Esophagus muscularis mucosa (tissue), 4 donors: ENCODE results near the gene WWOX. TPM values are rescaled to one million over a fixed set of nuclear protein-coding genes. Genes with fewer than 3 reads are reported as not detected.

ENCODE experiments used
- DNase-seq: peaks from one replicate; pipeline ENCODE4 v3.0.0-alpha.2; 2017; ENCODE audit errors: extremely low spot score
- H3K27ac ChIP-seq, 4 donors: fragments of 200-600 bp; sonication (generic); replicated peaks in 1 of 4; 1 replicate in 3 of 4; 2 replicates in 1 of 4; pipeline ENCODE4 v1.5.1; 2016 to 2019; ENCODE audit warnings: mild to moderate bottlenecking in 1 of 4
- H3K27me3 ChIP-seq, 4 donors: fragments of 200-600 bp; sonication (generic); one replicate each; pipeline versions ENCODE4 v1.5.1 to v1.6.0; 2016 to 2019
- H3K36me3 ChIP-seq, 4 donors: fragments of 200-600 bp; sonication (generic); one replicate each; pipeline ENCODE4 v1.5.1; 2016 to 2019
- H3K4me1 ChIP-seq, 4 donors: fragments of 200-600 bp; sonication (generic); one replicate each; pipeline ENCODE4 v1.5.1; 2016 to 2019
- H3K4me3 ChIP-seq, 4 donors: fragments of 200-600 bp; sonication (generic); 1 replicate in 2 of 4; 2 replicates in 2 of 4; pipeline ENCODE4 v1.5.1; 2016 to 2019; ENCODE audit warnings: mild to moderate bottlenecking in 4 of 4, moderate library complexity in 1 of 4
- H3K9me3 ChIP-seq, 4 donors: fragments of 200-600 bp; sonication (generic); 1 replicate in 3 of 4; 2 replicates in 1 of 4; pipeline ENCODE4 v1.5.1; 2016 to 2019
- CTCF ChIP-seq, 3 experiments: fragments of 200-600 bp in 2 of 3; fragments of 450-650 bp in 1 of 3; sonication (generic) in 2 of 3; IDR thresholded peaks; one replicate each; pipeline ENCODE4 v1.5.1; 2017 to 2019; ENCODE audit warnings: antibody characterized with exemption in 3 of 3, mild to moderate bottlenecking in 2 of 3, moderate library complexity in 1 of 3
- EP300 ChIP-seq: sonication (generic); formaldehyde crosslinking; IDR thresholded peaks from one replicate; pipeline ENCODE4 v1.6.1; 2017; ENCODE audit warnings: antibody characterized with exemption
- POLR2A ChIP-seq: fragments of 450-650 bp; IDR thresholded peaks from one replicate; pipeline ENCODE4 v1.6.1; 2017; ENCODE audit warnings: antibody characterized with exemption, moderate library complexity, mild to moderate bottlenecking, low read depth
- POLR2AphosphoS5 ChIP-seq, 2 donors: sonication (generic); formaldehyde crosslinking; IDR thresholded peaks; one replicate each; pipeline ENCODE4 v1.6.1; 2017; ENCODE audit warnings: antibody characterized with exemption in 2 of 2
- WGBS: methylation state at CpG from one replicate; pipeline ENCODE4 v1.1.5; 2018; 5-methylcytosine and 5-hydroxymethylcytosine counted together
- intact Hi-C: fragments of 100-400 bp; cut with DNase I; formaldehyde crosslinking; loops from one replicate; pipeline ENCODE4 v1.15.1; 2023
- total RNA-seq, 4 donors: library from RNA; depleted of rRNA; stranded (reverse); fragments of >200 nt; gene quantifications; one replicate each; pipeline versions ENCODE4 v1.1.0 to v1.2.1, GENCODE V29; 2016

The WWOX gene
- total RNA-seq, 4 donors from 2014 or later: 14.4 to 27.8 (median 15.4) TPM

- no peak overlapping the region for H3K4me3 ChIP-seq
- H3K27me3 ChIP-seq: no peaks in the 10 kb centered on the region
- DNase-seq: no peak
- intact Hi-C loops: no loop called here
- TF ChIP-seq POLR2A: no peak
- no peak for TF ChIP-seq CTCF (IDR thresholded peaks at IDR 0.05)
- TF ChIP-seq POLR2AphosphoS5 (IDR thresholded peaks at IDR 0.05): no peak
- no peak for TF ChIP-seq EP300
- H3K36me3 ChIP-seq: no peaks in the 10 kb centered on the region
- H3K27ac ChIP-seq: no peak overlapping the region
- peaks cover 0 to 1% (median under 1%) of the 10 kb centered on the region in 4 donors for H3K9me3 ChIP-seq
- peaks cover 0 to 8% (median 4%) of the 10 kb centered on the region in 4 donors for H3K4me1 ChIP-seq
- WGBS: 80% methylated on average over 9 of the region's 9 CpGs
Measured at GRCh38 chr16:78988361-78988969, 889.0 kb downstream of the WWOX start.

GRCh38 chr16:78990309-78990701, 890.9 kb downstream of the WWOX start:
- WGBS: 38% methylated on average over 4 of the region's 5 CpGs
- intact Hi-C loops: no loop called here
- no peak for DNase-seq
- no peak overlapping the region for H3K27ac ChIP-seq
- TF ChIP-seq EP300: no peak
- no peak for TF ChIP-seq POLR2AphosphoS5 (IDR thresholded peaks at IDR 0.05)
- TF ChIP-seq POLR2A: no peak
- no peak for TF ChIP-seq CTCF (IDR thresholded peaks at IDR 0.05)
- H3K9me3 ChIP-seq: no peaks in the 10 kb centered on the region
- H3K4me1 ChIP-seq: peaks cover 0 to 8% (median 2%) of the 10 kb centered on the region in 4 donors
- H3K27me3 ChIP-seq: no peaks in the 10 kb centered on the region
- no peaks in the 10 kb centered on the region for H3K36me3 ChIP-seq
- H3K4me3 ChIP-seq: no peak overlapping the region

- Histone ChIP-seq H3K4me3 (no peak overlapping the region), H3K9me3 (no peaks in the 10 kb centered on the region), H3K27ac (no peak overlapping the region), H3K36me3 (no peaks in the 10 kb centered on the region), H3K27me3 (no peaks in the 10 kb centered on the region), H3K4me1 (peaks cover 0 to 8% (median 0%) of the 10 kb centered on the region in 4 donors)
- intact Hi-C loops: no loop called here
- no peak for TF ChIP-seq POLR2AphosphoS5 (IDR thresholded peaks at IDR 0.05)
- TF ChIP-seq EP300: no peak
- TF ChIP-seq POLR2A: no peak
- TF ChIP-seq CTCF (IDR thresholded peaks at IDR 0.05): no peak
- 78% methylated on average over 6 of the region's 6 CpGs for WGBS
- DNase-seq: no peak
Measured at GRCh38 chr16:78992001-78992400, 892.5 kb downstream of the WWOX start.

GRCh38 chr16:78993346-78993745, 893.9 kb downstream of the WWOX start:
- WGBS: 76% methylated on average over 5 of the region's 12 CpGs
- intact Hi-C loops: no loop called here
- TF ChIP-seq CTCF (IDR thresholded peaks at IDR 0.05) (no peak), EP300 (no peak), POLR2AphosphoS5 (IDR thresholded peaks at IDR 0.05) (no peak), POLR2A (no peak)
- peaks cover 0 to 8% (median 0%) of the 10 kb centered on the region in 4 donors for H3K4me1 ChIP-seq
- H3K9me3 ChIP-seq: no peaks in the 10 kb centered on the region
- no peaks in the 10 kb centered on the region for H3K27me3 ChIP-seq
- H3K36me3 ChIP-seq: no peaks in the 10 kb centered on the region
- DNase-seq: no peak
- H3K27ac ChIP-seq: no peak overlapping the region
- H3K4me3 ChIP-seq: no peak overlapping the region
